GM21825 (cell line): ENCODE measurements around the gene AMDHD2.
"Not testable (repeated sequence)": the region's sequence is repeated elsewhere in the genome, so short reads cannot be mapped to it uniquely, and the experiment has no call there.

ENCODE experiments used
- ATAC-seq: cut with Tn5 transposase; IDR thresholded peaks from one replicate; pipeline ENCODE4 v1.9.1; 2021; ENCODE audit warnings: mild to moderate bottlenecking, moderate library complexity; ENCODE audit not compliant: unreplicated experiment

Gene AMDHD2

DNA sequence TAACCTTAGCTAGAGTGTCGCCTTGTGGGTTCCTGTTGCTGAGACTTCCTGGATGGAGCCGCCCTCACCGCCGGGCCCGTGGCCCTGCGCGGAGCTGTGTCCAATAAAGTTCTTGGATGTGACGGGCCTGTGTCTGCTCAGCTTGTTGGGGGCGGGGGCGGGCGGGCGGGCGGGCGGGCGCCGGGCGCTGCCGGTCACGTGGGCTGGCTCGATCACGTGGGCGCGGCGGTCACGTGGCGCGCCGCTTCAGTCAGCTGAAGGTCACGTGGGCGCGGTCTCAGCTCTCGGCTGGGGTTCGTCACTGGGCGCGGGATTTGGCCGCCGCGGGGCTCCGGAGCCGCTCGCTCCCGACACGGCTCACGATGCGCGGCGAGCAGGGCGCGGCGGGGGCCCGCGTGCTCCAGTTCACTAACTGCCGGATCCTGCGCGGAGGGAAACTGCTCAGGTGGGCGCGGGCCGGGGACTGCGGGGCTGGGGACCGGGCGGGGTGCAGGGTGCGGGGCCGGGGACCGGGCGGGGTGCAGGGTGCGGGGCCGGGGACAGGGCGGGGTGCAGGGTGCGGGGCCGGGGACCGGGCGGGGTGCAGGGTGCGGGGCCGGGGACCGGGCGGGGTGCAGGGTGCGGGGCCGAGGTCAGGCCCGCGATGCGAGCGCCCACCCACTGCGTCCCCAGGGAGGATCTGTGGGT lies at the start of gene AMDHD2:
Gene AMDHD2 (plus strand): TSS at position 275 of the 687 bp plus-strand sequence. CDS start 88 bp downstream, at position 363.
- peak; percentile 42 for ATAC-seq

- ATAC-seq, result no peak
Measured at GRCh38 chr16:2470603-2471015, 49.6 kb upstream of the AMDHD2 start.

DNA sequence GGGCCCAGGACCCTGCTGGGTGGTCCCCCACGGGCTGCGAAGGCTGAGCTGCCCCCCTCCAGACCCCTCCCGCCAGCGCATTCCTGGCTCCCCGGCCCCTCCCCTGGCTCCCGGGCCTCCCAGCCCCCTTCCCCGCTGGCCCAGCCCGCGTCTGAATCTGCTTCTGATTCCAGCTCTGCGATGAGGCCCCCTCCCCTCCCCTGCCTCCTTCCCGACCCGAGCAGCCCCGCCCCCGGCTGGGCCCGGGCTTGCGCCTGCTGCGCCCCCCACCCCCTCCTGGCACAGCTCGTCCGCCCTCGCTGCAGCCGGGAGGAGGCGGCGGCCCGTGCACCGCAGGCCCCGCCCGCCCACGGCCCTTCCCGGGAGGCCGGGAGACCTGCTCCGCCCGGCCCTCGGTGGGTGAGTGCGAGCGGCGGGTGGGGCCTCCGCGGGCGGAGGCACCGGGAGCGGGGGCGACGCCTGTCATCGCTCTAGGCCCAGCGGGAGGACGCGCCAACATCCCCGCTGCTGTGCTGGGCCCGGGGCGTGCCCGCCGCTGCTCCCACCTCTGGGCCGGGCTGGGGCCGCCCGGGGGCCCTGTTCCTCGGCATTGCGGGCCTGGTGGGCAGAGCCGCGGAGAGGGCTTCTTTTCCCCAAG lies 49.0 kb upstream of the AMDHD2 start, which contains the start of gene NTN3:
Gene NTN3 (plus strand): TSS at position 282 of the 637 bp plus-strand sequence. CDS start 405 bp downstream, outside the sequence.
- no peak for ATAC-seq

GRCh38 chr16:2471653-2472487 lies 48.3 kb upstream of the AMDHD2 start:
- ATAC-seq, result no peak

- no peak for ATAC-seq
Measured at GRCh38 chr16:2472488-2472864, 47.7 kb upstream of the AMDHD2 start.

- no peak for ATAC-seq
Measured at GRCh38 chr16:2472885-2473445, 47.2 kb upstream of the AMDHD2 start.

GRCh38 chr16:2473446-2473926 lies 46.7 kb upstream of the AMDHD2 start:
- no peak for ATAC-seq

DNA sequence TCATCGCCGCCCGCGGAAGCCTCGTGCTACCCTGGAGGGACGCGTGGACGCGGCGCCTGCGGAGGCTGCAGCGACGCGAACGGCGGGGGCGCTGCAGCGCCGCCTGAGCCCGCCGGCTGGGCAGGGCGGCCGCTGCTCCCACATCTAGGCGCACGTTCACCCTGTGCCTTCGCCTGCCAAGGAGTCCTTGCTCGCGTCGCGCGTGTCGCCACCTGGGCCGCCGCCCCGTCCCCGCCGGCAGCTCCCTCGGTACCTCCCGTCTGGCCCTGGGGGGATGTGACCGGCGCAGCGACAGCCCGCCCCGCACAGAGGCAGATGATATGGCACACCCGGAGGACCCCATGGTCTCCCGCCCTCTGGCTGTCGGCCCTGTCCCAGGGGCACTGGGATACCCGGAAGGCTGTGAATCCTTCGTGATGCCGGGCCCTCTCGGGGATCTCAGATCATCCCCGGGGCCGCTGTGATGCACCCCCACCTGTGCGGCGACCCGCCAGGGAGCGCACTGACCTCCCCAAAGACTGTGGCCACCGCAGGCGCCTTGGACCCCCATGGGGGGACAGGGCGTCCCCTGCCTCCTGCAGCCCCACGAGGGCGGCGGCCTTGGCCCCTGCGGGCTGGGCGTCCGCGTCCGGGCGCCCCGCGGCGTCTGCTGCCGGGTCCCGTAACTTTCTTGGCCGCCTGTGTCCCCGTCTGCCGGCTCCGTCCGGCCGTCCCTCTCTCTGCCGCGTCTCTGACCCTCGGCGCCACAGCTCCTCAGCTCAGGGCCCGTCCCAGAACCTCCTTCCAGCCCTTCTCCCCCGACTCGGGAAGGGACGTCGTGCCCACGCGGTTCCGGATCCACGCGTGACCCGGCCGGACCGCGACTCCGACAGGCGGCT lies 45.9 kb upstream of the AMDHD2 start:
- ATAC-seq, result peak; percentile 26

DNA sequence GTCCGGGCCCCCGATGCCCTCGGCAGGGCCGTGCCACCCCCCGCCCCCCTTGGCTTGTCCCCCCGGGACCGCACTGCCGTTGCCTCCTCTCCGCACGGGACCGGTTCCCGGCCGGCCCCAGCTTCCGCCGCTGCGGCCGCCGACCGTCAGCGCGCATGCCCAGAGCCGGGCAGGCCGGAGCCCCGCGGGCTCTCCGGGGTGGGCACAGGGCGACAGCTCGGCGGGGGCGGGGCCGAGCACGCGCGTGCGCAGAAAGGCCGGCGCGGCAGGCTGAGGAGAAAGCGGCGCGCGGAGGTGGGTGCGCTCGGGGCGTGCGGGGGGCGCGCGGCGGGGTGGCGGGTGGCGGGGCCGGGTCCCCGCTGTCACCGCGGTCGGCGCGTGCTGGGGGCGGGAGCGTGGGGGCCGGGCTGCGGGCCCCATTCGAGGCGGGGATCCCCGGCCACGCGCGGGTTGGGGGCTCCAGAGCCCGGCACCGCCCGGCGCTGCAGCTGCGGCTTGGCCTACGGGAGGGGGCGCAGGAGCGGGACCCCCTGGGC lies 45.2 kb upstream of the AMDHD2 start, which contains the start of gene TBC1D24:
Gene TBC1D24 (plus strand): TSS at position 251 of the 536 bp plus-strand sequence. CDS start 21,022 bp downstream, outside the sequence.
- peak; percentile 44 for ATAC-seq

- ATAC-seq, result no peak
Measured at GRCh38 chr16:2475413-2476344, 44.5 kb upstream of the AMDHD2 start.

- ATAC-seq, result no peak
Measured at GRCh38 chr16:2476345-2476720, 43.8 kb upstream of the AMDHD2 start.

- no peak for ATAC-seq
Measured at GRCh38 chr16:2476741-2477140, 43.4 kb upstream of the AMDHD2 start.

GRCh38 chr16:2477327-2477726 lies 42.8 kb upstream of the AMDHD2 start:
- ATAC-seq, result no peak

- no peak for ATAC-seq
Measured at GRCh38 chr16:2478279-2478678, 41.9 kb upstream of the AMDHD2 start.

- not testable (repeated sequence) for ATAC-seq
Measured at GRCh38 chr16:2479996-2480395, 40.2 kb upstream of the AMDHD2 start.

GRCh38 chr16:2480948-2481347 lies 39.2 kb upstream of the AMDHD2 start:
- no peak for ATAC-seq

DNA sequence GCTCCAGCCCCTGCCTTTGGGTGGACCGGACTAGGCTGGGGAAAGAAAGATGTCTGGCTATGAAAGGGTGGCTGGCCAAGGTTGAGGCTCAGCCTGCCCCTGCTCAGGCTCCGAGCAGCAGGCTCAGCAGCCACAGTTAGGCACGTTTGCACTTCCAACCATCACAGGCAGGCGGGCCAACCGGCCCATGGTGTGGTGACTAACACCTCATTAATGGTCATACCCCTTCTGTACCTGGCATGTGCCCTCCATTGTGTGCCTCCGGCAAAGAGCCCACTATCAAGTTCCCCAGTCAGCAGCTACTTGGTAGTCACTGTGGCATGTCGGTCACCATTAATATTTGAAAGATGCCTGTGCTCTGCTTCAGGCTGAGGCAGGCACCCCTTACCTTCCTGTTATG lies 38.5 kb upstream of the AMDHD2 start:
- ATAC-seq, result no peak

DNA sequence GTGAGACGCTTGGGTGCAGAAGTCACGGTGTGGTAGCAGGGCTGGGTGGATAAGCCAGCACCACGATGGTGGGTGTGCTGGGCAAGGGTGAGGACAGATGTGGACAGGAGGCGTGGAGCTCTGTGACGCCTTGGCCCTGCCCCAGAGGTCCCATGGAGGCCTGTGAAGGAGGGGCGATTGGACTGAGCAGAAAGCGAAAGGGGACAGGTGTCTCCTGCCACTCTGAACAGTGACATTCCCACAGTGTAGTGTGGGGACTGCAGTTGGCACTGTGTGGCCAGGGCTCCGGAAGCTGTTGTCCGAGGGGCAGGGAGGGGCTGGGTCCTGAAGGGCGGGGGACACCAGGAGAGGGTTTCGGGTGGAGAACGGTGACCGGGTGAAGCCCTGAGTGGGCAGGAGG lies 37.9 kb upstream of the AMDHD2 start:
- no peak for ATAC-seq
